GDM1 (cell line): ENCODE measurements around the gene ACSBG1.

Experiments
- DNase-seq: peaks from one replicate; lab custom pipeline; 2025; lab: John Stamatoyannopoulos, UW

The ACSBG1 gene

GRCh38 chr15:78234515-78235040 is at the start of gene ACSBG1:
ACSBG1 (minus strand) TSS chr15:78234565; CDS start chr15:78234501, 64 bp downstream.
- no peak for DNase-seq

GRCh38 chr15:78282324-78282723 is 48.0 kb upstream of the ACSBG1 start:
- no peak for DNase-seq

DNA sequence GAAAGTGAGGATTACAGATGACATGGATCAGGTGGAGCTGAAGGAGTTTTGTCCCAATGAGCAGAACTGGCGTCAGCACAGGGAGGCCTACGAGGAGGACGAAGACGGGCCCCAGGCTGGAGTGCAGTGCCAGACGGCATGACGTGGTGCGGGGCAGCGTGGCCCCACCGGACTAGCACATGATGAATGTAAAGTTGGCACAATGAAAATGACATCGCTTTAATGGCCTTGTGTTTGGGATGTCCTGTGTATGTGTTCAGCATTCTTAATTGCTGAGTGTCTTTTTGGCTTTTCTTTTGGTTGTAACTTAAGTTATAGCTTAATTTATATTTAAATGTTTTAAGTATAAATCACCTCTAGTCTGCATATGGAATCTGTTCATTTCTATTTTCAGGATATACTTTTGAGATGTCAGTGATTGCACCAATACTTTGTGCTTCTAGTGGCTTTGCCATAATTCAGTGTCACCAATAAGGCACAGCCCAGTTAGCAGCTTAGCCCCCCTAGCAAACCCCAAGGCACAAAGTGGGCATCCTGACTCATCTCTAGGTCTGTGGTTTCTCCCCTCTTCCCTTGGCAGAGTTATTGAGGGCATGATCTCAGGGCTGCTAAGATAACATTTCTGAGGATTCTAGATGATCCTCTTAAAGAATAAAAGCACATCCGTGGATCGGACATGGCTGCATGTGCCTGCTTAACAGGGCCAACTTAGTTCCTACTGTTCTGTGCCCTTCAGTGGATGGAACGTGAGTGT is 46.1 kb upstream of the ACSBG1 start:
- no peak for DNase-seq

- no peak for DNase-seq
These were observed 41.9 kb upstream of the ACSBG1 start for GRCh38 chr15:78276064-78276943.

DNA sequence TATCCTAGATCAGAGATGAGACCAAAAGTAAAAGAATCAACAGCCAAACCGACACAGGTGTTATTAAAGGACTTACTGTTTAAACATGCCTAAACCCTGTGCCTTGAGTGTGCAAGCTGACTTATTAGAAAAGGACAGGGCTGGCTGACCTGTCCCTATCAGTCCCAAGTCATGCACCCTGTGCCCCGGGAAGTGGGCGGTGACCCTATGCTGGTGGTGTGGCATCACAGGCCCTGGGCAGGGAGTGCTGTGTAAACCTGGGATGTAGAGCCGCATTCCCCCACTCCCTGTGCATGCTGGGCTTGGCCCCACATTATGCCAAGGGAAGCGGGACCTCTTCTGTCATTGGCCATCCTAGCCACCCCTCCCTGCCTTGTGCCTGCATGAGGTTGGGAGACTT is 40.6 kb upstream of the ACSBG1 start:
- no peak for DNase-seq

GRCh38 chr15:78272776-78273175 is 38.4 kb upstream of the ACSBG1 start:
- no peak for DNase-seq

GRCh38 chr15:78272316-78272715 is 38.0 kb upstream of the ACSBG1 start:
- no peak for DNase-seq

GRCh38 chr15:78266806-78267205 is 32.4 kb upstream of the ACSBG1 start:
- no peak for DNase-seq

DNA sequence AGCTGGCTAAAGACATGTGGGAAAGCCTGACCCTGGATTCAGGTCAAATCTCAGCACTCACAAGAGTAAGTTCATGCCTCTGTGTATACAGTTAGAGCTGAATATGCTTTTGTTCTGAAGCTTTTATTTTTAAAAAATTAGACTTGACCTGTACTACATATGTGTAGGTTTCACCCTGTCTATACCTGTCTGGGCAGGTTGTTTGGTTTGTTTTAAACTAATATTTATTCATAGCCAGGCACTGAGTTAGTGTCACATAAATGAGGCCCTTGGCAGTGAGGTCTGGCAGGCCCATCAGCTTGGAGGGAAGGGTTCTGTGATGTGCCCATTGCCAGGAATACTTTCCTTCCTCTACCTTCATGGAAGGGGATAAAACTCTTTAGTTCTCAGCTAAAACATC is 31.9 kb upstream of the ACSBG1 start:
- DNase-seq: no peak

- DNase-seq: no peak
These were observed 31.4 kb upstream of the ACSBG1 start for GRCh38 chr15:78265752-78266224.

DNA sequence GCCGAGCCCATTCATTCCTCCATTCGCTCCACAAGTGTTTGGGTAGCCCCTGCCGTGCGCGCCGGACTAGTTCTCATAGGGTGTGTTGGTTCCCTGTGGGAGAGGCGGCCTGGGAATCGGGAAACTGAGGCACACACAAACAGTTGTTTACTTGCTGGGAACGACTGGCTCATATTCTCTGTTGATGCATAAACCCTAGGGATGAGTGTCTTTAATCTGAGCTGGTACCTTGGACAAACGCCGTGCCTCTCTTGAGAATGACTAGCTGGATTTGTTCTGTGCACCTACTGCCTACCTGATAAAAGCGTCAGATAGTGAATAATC is 30.7 kb upstream of the ACSBG1 start:
- DNase-seq: no peak

- no peak for DNase-seq
These were observed 30.2 kb upstream of the ACSBG1 start, which contains the start of gene DNAJA4 for GRCh38 chr15:78264304-78265136. DNAJA4 (plus strand) TSS chr15:78264562; CDS start chr15:78264764, 202 bp downstream.

DNA sequence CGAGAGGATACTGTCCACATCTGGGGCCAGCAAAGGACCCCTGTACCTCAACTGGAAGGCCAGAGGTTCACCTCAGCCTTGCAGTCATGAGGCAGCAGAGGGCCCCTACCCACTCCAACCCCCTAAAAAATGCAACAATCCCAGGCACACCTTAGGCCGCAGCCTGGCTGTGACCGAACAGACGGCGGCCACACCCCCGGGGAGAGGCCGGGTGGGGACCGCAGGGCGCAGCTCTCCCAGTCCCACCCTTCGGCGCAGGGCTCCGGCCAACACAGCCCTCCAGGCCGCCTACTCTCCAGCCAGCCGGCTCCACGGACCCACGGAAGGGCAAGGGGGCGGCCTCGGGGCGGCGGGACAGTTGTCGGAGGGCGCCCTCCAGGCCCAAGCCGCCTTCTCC is 29.5 kb upstream of the ACSBG1 start:
- DNase-seq: no peak

- no peak for DNase-seq
These were observed 29.0 kb upstream of the ACSBG1 start for GRCh38 chr15:78263351-78263781.

GRCh38 chr15:78261062-78261461 is 26.7 kb upstream of the ACSBG1 start:
- DNase-seq: no peak

DNA sequence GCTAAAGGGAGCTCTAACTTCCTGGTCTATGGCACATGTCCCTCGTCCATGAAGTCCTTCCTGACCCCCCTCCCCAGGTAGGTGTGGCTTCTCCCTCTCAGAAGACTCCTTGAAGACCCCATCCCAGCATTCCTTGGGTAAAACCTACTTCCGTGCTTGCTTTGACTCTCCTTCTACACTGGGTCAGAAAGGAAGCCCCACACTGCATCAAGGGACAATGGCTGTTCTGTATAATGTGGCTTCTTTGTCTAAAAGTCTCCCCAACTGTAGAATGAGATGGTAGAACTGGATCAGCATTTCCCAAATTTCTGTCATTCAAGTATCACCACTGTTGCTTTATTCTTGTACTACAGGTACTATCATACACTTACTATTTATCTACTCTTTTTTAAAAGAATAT is 26.1 kb upstream of the ACSBG1 start:
- no peak for DNase-seq

DNA sequence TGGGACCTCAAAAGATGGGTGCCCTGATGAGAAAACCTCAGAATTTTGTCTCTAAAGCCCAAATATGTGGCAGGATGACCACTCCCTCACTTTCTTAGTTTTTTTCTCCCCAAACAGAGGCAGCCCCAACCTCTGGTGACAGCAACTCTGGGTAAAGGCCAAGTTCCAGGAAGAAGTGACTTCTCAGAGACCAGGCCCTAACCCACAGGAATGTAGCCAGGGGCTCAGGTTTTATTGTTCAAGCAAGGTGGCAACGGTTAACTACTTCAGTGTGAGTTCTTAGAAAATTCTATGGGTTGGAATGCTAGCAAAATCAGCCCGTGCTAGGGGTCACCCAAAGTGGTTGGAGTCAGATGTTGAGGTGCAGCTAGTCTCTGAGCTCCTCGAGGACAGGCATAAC is 24.9 kb upstream of the ACSBG1 start:
- no peak for DNase-seq

DNA sequence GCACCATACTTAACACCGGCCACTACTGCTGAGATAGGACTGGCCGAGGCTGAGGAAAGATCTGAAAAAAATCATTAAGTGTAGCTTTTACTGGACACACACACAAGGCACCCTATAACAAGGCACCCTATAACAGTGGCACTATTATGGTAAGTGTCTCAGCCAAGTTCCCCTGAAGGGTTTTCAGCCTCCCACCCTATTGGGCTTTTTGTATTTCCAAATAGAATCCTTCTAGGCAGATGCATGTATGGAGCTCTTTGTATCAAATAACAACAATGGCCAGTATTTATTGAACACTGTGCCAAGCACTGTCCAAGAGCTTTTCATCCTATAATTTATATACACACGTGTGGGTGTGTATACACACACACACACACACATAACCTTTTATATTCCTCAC is 23.3 kb upstream of the ACSBG1 start:
- no peak for DNase-seq

DNA sequence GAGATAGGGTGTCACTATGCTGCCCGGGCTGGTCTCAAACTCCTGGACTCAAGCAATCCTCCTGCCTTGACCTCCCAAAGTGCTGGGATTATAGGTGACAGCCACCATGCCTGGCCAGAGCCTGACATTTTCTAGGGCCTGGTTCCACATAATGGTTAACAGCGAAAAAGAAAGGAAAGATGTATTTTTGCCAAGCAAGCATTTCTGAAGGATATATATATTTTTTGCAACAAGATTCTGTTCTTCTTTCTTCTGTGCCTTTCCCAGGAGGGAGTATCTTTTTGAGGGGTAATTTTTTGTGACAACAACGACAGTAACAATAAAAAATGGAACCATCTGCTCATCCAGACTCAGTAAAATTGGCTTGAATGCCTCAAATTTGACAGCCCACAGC is 21.7 kb upstream of the ACSBG1 start:
- DNase-seq: no peak

DNA sequence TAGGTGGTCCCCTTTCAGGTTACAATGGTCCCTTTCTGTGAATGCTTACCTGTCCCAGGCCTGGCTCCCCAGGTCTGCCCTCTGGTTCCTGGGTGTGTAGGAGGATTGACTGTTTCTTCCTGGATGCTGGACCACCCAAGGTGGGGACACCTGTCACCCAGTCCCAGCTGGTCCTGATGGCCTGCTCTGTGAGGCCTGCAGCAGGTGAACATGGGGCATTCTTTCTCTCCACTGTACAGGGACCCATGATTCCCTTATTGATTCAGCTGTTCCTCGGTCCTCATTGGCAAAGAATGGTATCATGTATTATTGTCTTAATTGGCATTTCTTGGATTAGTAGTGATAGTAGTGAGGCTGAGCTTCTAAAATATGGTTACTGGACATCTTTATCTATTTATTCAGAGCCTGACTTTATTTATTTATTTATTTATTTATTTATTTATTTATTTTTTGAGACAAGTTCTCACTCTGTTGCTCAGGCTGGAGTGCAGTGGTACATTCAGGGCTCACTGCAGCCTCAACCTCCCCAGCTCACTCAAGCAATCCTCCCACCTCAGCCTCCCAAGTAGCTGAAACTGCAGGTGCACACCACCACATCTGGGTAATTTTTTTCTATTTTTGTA is 21.2 kb upstream of the ACSBG1 start:
- no peak for DNase-seq

DNA sequence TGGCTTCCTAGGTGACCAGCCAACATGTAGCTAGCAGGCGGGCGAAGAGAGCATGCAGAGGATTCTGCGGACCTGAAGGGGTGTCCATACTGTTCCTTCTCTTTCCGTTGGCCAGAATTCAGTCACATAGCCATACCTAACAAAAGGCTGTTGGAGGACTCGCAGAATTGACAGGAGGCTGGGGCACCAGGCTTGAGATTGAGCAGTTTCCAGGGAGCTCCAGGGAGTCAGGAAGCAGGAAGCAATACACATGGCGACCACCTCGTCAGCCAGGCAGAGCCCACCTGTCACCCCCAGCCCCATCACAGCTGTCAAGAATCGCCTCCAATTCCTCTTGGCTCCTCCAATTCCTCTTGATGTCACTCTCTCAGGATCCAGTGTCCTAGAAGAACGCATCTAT is 16.8 kb upstream of the ACSBG1 start:
- DNase-seq: no peak

DNA sequence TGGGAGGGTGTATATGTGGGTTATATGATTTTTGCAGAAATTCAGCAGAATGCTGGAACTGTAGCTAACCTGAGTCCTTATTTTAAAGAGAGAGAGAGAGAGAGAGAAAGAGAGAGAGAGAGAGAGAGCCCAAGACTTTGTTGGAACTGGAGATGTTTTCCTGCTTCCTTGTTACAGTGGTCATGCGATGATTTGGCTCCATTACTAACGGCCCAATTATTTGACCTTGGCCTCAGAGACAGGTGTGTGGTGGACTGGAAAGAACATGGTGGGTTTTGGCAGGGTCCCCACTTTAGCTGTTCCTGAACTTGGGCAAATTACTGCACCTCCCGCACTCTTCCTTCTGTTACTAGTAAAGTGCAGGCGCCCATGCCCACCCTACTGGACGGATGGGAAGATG is 14.8 kb upstream of the ACSBG1 start:
- DNase-seq: no peak
